Gastroesophageal sphincter (tissue), 3 donors: ENCODE results near the gene TIPRL.

Experiments used
- EP300 ChIP-seq: sonication (generic); formaldehyde crosslinking; IDR thresholded peaks from one replicate; pipeline ENCODE4 v1.6.1; 2017; ENCODE audit warnings: antibody characterized with exemption, mild to moderate bottlenecking
- POLR2A ChIP-seq, 2 donors: fragments of 450-650 bp; IDR thresholded peaks; one replicate each; pipeline ENCODE4 v1.6.1; 2017; ENCODE audit warnings: antibody characterized with exemption in 2 of 2, mild to moderate bottlenecking in 2 of 2, moderate library complexity in 1 of 2
- POLR2AphosphoS5 ChIP-seq: sonication (generic); formaldehyde crosslinking; IDR thresholded peaks from one replicate; pipeline ENCODE4 v1.6.1; 2017; ENCODE audit warnings: antibody characterized with exemption
- TF ChIP-seq, protein P1 (sequence below), 4 experiments: fragments of 200-600 bp in 2 of 4; fragments of 450-650 bp in 2 of 4; sonication (generic) in 1 of 4; IDR thresholded peaks; one replicate each; pipeline ENCODE4 v1.5.1; 2017 to 2019; ENCODE audit warnings: antibody characterized with exemption in 4 of 4, mild to moderate bottlenecking in 2 of 4, moderate library complexity in 2 of 4

DNA sequence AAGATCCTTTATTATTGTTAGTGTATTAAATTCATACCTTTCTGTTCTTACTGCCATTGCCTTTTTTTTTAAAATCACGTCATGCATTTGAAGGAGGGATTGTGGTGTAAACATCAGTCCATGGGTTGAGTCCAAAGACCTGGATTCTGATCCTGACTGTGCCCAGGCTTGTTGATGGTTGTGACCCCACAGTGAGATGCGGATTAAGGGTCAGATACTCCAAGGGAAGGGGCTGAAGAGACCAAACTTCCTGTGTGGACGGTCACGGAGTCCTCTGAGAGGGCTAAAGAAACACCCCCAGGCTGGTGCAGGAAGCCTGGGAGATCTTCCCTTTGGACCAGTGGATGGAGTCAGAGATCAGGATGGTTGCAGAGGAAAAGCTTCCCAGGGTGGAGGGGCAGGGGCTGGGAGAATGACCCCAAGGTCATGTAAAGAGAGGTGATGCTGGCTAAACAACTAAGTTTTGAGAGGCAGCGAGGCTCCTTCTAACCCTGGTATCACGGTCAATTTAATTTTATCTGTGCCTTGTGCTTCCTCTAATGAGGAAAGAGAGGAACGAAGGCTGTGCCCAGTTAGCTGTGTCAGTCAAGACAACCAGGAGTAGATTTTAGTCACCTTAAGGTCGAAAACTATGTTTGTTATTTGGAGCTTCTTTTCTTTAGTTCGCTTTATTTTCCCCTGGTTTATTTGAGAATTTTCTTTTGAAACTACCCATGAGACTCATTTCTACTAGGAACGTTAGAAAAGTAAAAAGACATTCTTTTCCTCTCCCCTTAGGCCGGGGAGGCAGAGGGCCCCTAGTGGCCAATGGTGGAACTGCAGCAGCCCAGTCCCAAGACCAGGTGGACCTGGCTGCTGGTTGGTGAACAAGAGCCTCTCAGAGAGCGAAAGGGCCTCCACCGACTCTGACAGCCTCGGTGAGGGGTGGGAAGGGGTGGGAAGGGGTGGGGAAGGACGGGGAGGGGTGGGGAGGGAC is 33.3 kb upstream of the TIPRL start:
- TF ChIP-seq EP300 (no peak), POLR2A (IDR thresholded peaks at IDR 0.05) (no peak), POLR2AphosphoS5 (no peak)
- TF ChIP-seq, protein P1, sequence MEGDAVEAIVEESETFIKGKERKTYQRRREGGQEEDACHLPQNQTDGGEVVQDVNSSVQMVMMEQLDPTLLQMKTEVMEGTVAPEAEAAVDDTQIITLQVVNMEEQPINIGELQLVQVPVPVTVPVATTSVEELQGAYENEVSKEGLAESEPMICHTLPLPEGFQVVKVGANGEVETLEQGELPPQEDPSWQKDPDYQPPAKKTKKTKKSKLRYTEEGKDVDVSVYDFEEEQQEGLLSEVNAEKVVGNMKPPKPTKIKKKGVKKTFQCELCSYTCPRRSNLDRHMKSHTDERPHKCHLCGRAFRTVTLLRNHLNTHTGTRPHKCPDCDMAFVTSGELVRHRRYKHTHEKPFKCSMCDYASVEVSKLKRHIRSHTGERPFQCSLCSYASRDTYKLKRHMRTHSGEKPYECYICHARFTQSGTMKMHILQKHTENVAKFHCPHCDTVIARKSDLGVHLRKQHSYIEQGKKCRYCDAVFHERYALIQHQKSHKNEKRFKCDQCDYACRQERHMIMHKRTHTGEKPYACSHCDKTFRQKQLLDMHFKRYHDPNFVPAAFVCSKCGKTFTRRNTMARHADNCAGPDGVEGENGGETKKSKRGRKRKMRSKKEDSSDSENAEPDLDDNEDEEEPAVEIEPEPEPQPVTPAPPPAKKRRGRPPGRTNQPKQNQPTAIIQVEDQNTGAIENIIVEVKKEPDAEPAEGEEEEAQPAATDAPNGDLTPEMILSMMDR (IDR thresholded peaks at IDR 0.05): peak; percentile 92 to 99 (median 94)
